ENCODE data around the gene RGS12.

GRCh38 chr4:3271131-3271530, 21.7 kb upstream of the RGS12 start:
- TF ChIP-seq CTCF (IDR thresholded peaks at IDR 0.05): no peak
- TF ChIP-seq ZFX (IDR thresholded peaks at IDR 0.05; ENCODE audit: borderline replicate concordance): no peak
